K562 (cell line): ENCODE data around the gene GALNT7. TPM values are rescaled to one million over a fixed set of nuclear protein-coding genes. Genes with fewer than 3 reads are reported as not detected.

Experiments used
- ARID1B ChIP-seq: fragments of 450-650 bp; IDR thresholded peaks from 2 replicates; pipeline ENCODE4 v1.6.1; 2016; ENCODE audit warnings: antibody characterized with exemption, mild to moderate bottlenecking, inconsistent platforms
- CREBBP ChIP-seq: IDR thresholded peaks from one replicate; pipeline ENCODE4 v1.6.1; 2012; ENCODE audit warnings: low read depth, mild to moderate bottlenecking, control low read depth, inconsistent platforms, low read length
- CSDE1 ChIP-seq, 2 experiments: fragments of 450-650 bp; IDR thresholded peaks; 2 replicates each; pipeline ENCODE4 v1.6.1; 2016; ENCODE audit warnings: mild to moderate bottlenecking in 1 of 2
- KAT2B ChIP-seq: IDR thresholded peaks from one replicate; pipeline ENCODE4 v1.6.1; 2012; ENCODE audit warnings: low read depth, mild to moderate bottlenecking, control low read depth, inconsistent platforms, low read length, moderate library complexity
- ZKSCAN1 ChIP-seq: fragments of 150-350 bp; IDR thresholded peaks from 2 replicates; pipeline ENCODE4 v1.6.1; 2016; ENCODE audit warnings: low read depth, low read length
- ZNF282 ChIP-seq: sonication (generic); formaldehyde crosslinking; IDR thresholded peaks from 2 replicates; pipeline ENCODE4 v1.8.1; 2023; ENCODE audit warnings: missing genetic modification reagents
- ZNF436 ChIP-seq: fragments of 250-450, 450-650 bp; sonication (Bioruptor Pico); formaldehyde crosslinking; IDR thresholded peaks from 2 replicates; pipeline ENCODE4 v1.7.0; 2020; ENCODE audit warnings: mild to moderate bottlenecking
- polyA plus RNA-seq, 8 experiments: library from polyadenylated mRNA; depleted of rRNA in 4 of 8; stranded (reverse) in 5 of 8; unstranded in 3 of 8; fragments of >200 nt; fragmentation: Nextera tagmentation in 2 of 8; fragmentation: Illumina TruSeq in 1 of 8; extraction: Ambion mirVana in 2 of 8; extraction: Trizol in 1 of 8; gene quantifications; 2 replicates each; pipeline versions ENCODE4 v1.2.1 to v1.2.3, GENCODE V29; 2011 to 2014; ENCODE audit warnings: inconsistent platforms in 1 of 8, missing spikeins in 1 of 8
- total RNA-seq, 7 experiments: library from RNA; depleted of rRNA in 6 of 7; stranded (reverse); fragments of >200 nt in 6 of 7; fragmentation: Illumina TruSeq in 2 of 7; extraction: Trizol in 2 of 7; gene quantifications; 2 replicates each; pipeline versions ENCODE4 v1.2.1 to v1.2.3, GENCODE V29; 2011 to 2021; ENCODE audit warnings: low replicate concordance in 1 of 7
- TF ChIP-seq, protein P1 (sequence below), 2 experiments: fragments of 450-650 bp; IDR thresholded peaks; 2 replicates each; pipeline ENCODE4 v1.6.1; 2016
- TF ChIP-seq, protein P2 (sequence below): fragments of 450-650 bp; IDR thresholded peaks from 2 replicates; pipeline ENCODE4 v1.6.1; 2016; ENCODE audit warnings: low read depth

The GALNT7 gene
- total and polyA plus RNA-seq, 9 of the 15 experiments (the other 6 are each of a cell fraction or from before 2014, with no cell fraction given), result 16.7 to 38.7 (median 31.1) TPM

DNA sequence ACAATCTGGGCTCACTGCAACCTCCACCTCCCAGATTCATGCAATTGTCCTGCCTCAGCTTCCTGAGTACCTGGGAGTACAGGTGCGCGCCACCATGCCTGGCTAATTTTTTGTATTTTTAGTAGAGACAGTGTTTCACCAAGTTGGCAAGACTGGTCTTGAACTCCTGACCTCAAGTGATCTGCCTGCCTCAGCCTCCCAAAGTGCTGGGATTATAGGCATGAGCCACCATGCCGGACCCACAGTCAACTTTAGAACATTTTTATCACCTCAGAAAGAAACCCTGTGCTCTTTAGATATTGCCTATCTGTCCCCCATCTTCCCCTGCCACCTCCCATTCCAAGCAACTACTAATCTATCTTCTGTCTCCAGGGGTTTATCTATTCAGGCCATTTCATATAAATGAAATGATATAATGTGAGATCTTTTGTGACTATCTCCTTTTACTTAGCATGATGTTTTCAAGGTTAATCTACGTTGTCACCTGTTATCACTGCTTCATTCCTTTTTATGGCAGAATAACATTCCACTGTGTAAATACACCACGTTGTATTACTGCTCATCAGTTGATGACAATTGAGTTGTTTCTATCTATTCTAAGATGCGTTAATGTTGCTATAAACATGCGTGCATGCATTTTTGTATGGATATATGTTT is 44.3 kb upstream of the GALNT7 start (continued):
- TF ChIP-seq, protein P1, sequence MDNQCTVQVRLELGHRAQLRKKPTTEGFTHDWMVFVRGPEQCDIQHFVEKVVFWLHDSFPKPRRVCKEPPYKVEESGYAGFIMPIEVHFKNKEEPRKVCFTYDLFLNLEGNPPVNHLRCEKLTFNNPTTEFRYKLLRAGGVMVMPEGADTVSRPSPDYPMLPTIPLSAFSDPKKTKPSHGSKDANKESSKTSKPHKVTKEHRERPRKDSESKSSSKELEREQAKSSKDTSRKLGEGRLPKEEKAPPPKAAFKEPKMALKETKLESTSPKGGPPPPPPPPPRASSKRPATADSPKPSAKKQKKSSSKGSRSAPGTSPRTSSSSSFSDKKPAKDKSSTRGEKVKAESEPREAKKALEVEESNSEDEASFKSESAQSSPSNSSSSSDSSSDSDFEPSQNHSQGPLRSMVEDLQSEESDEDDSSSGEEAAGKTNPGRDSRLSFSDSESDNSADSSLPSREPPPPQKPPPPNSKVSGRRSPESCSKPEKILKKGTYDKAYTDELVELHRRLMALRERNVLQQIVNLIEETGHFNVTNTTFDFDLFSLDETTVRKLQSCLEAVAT (IDR thresholded peaks at IDR 0.05), result no peak; a peak in 1 of 4 replicates
- TF ChIP-seq ZNF436 (no peak), CSDE1 (IDR thresholded peaks at IDR 0.05) (no peak), ZNF282 (CRISPR knock-in tag) (no peak), ARID1B (peak; percentile 96), CREBBP (no peak), ZKSCAN1 (no peak), KAT2B (no peak)
- TF ChIP-seq, protein P2, sequence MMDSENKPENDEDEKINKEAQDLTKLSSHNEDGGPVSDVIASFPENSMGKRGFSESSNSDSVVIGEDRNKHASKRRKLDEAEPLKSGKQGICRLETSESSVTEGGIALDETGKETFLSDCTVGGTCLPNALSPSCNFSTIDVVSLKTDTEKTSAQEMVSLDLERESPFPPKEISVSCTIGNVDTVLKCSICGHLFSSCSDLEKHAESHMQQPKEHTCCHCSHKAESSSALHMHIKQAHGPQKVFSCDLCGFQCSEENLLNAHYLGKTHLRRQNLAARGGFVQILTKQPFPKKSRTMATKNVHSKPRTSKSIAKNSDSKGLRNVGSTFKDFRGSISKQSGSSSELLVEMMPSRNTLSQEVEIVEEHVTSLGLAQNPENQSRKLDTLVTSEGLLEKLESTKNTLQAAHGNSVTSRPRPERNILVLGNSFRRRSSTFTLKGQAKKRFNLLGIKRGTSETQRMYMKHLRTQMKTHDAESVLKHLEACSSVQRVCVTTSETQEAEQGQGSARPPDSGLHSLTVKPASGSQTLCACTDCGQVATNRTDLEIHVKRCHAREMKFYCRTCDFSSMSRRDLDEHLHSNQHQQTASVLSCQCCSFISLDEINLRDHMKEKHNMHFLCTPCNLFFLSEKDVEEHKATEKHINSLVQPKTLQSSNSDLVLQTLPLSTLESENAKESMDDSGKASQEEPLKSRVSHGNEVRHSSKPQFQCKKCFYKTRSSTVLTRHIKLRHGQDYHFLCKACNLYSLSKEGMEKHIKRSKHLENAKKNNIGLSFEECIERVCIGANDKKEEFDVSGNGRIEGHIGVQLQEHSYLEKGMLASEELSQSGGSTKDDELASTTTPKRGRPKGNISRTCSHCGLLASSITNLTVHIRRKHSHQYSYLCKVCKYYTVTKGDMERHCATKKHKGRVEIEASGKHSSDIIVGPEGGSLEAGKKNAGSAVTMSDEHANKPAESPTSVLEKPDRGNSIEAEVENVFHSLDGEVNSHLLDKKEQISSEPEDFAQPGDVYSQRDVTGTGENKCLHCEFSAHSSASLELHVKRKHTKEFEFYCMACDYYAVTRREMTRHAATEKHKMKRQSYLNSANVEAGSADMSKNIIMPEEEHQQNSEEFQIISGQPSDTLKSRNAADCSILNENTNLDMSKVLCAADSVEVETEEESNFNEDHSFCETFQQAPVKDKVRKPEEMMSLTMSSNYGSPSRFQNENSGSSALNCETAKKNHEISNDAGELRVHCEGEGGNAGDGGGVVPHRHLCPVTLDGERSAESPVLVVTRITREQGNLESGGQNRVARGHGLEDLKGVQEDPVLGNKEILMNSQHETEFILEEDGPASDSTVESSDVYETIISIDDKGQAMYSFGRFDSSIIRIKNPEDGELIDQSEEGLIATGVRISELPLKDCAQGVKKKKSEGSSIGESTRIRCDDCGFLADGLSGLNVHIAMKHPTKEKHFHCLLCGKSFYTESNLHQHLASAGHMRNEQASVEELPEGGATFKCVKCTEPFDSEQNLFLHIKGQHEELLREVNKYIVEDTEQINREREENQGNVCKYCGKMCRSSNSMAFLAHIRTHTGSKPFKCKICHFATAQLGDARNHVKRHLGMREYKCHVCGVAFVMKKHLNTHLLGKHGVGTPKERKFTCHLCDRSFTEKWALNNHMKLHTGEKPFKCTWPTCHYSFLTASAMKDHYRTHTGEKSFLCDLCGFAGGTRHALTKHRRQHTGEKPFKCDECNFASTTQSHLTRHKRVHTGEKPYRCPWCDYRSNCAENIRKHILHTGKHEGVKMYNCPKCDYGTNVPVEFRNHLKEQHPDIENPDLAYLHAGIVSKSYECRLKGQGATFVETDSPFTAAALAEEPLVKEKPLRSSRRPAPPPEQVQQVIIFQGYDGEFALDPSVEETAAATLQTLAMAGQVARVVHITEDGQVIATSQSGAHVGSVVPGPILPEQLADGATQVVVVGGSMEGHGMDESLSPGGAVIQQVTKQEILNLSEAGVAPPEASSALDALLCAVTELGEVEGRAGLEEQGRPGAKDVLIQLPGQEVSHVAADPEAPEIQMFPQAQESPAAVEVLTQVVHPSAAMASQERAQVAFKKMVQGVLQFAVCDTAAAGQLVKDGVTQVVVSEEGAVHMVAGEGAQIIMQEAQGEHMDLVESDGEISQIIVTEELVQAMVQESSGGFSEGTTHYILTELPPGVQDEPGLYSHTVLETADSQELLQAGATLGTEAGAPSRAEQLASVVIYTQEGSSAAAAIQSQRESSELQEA, result no peak
